Measurements from ENCODE around the gene UST. TPM values are rescaled to one million over a fixed set of nuclear protein-coding genes. Genes with fewer than 3 reads are reported as not detected.
A peak's percentile ranks its signal among the peaks of the same experiment; 100 is the strongest.

Gene UST
- total RNA-seq, 4 donors from 2014 or later, result 2.3 to 8.4 (median 2.8) TPM

- no peaks in the 10 kb centered on the region for H3K9me3 ChIP-seq
- no peak overlapping the region for H3K27ac ChIP-seq
- TF ChIP-seq POLR2A (IDR thresholded peaks at IDR 0.05) (no peak), CTCF (IDR thresholded peaks at IDR 0.05 in 4 of 5, conservative IDR thresholded peaks at IDR 0.05 in 1 of 5) (no peak)
- in situ Hi-C loops (cut with MboI; ENCODE audit: low sequenced_read_pairs in 4 of 4), result no loop called here
- intact Hi-C loops (cut with DNase I; ENCODE audit: low total_unique reads), result no loop called here
- no peak for DNase-seq
- no peak overlapping the region for H3K4me3 ChIP-seq
- no peak for ATAC-seq
- no peaks in the 10 kb centered on the region for H3K36me3 ChIP-seq
- H3K27me3 ChIP-seq, result no peaks in the 10 kb centered on the region
- no peaks in the 10 kb centered on the region for H3K4me1 ChIP-seq
These were observed 261.9 kb downstream of the UST start for GRCh38 chr6:149008741-149009140.

- no peak for DNase-seq
- intact Hi-C loops (cut with DNase I; ENCODE audit: low total_unique reads), result no loop called here
- TF ChIP-seq POLR2A (IDR thresholded peaks at IDR 0.05) (no peak), CTCF (IDR thresholded peaks at IDR 0.05 in 4 of 5, conservative IDR thresholded peaks at IDR 0.05 in 1 of 5) (no peak)
- Histone ChIP-seq H3K4me3 (no peak overlapping the region), H3K27ac (no peak overlapping the region), H3K4me1 (no peaks in the 10 kb centered on the region), H3K27me3 (no peaks in the 10 kb centered on the region), H3K9me3 (no peaks in the 10 kb centered on the region), H3K36me3 (no peaks in the 10 kb centered on the region)
- in situ Hi-C loops (cut with MboI; ENCODE audit: low sequenced_read_pairs in 4 of 4), result no loop called here
- peak in 1 of 2 donors; percentile 62 for ATAC-seq
These were observed 265.3 kb downstream of the UST start for GRCh38 chr6:149012040-149012545.

- DNase-seq (no peak), ATAC-seq (no peak)
- no peaks in the 10 kb centered on the region for H3K27me3 ChIP-seq
- H3K4me3 ChIP-seq, result no peak overlapping the region
- TF ChIP-seq POLR2A (IDR thresholded peaks at IDR 0.05), result no peak
- no peak for TF ChIP-seq CTCF (IDR thresholded peaks at IDR 0.05 in 4 of 5, conservative IDR thresholded peaks at IDR 0.05 in 1 of 5)
- H3K9me3 ChIP-seq, result no peaks in the 10 kb centered on the region
- in situ Hi-C loops (cut with MboI; ENCODE audit: low sequenced_read_pairs in 4 of 4) (no loop called here), intact Hi-C loops (cut with DNase I; ENCODE audit: low total_unique reads) (no loop called here)
- H3K27ac ChIP-seq, result no peak overlapping the region
- H3K4me1 ChIP-seq, result no peaks in the 10 kb centered on the region
- no peaks in the 10 kb centered on the region for H3K36me3 ChIP-seq
These were observed 266.9 kb downstream of the UST start for GRCh38 chr6:149013586-149014344.

- Histone ChIP-seq H3K27ac (no peak overlapping the region), H3K9me3 (no peaks in the 10 kb centered on the region), H3K27me3 (no peaks in the 10 kb centered on the region), H3K4me3 (no peak overlapping the region), H3K4me1 (no peaks in the 10 kb centered on the region), H3K36me3 (no peaks in the 10 kb centered on the region)
- no peak for TF ChIP-seq CTCF (IDR thresholded peaks at IDR 0.05 in 4 of 5, conservative IDR thresholded peaks at IDR 0.05 in 1 of 5)
- TF ChIP-seq POLR2A (IDR thresholded peaks at IDR 0.05), result no peak
- in situ Hi-C loops (cut with MboI; ENCODE audit: low sequenced_read_pairs in 4 of 4) (no loop called here), intact Hi-C loops (cut with DNase I; ENCODE audit: low total_unique reads) (no loop called here)
- DNase-seq, result no peak
- no peak for ATAC-seq
These were observed 268.1 kb downstream of the UST start for GRCh38 chr6:149014631-149015534.

All from gastrocnemius medialis (tissue), 4 donors.